ENCODE data around the gene C6orf89.

The C6orf89 gene

DNA sequence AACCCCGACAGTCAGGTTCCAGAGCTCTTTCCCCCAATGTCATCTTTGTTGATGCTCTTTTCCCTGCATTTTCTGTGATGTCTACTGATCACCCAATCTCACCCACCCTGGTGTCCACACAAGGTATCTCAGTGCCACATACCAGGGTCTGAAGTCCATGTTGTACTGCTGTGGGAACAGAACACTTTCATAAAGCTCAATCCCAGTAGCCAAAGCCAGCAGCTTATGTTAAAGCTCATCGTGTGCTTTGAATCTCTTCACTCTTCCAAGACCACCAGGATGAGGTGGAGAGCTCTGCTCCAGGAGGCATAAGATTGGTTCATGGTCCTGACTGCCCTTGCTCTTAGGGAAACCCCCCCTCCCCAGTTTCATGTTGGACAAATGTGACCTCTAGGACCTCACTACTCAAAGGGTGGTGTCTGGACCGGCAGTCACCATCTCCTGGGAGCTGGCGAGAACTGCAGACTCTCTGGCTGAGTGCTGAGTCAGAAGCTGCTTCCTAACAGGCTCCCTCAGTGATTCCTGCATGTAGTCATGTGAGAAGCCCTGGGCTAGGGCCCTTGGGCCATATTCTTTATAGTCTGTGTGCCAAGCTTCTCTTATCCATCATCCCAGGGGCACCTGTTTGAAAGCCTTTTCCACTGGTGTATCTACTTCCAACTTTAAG, 33.1 kb upstream of the C6orf89 start:
- DNase-seq: no peak

DNA sequence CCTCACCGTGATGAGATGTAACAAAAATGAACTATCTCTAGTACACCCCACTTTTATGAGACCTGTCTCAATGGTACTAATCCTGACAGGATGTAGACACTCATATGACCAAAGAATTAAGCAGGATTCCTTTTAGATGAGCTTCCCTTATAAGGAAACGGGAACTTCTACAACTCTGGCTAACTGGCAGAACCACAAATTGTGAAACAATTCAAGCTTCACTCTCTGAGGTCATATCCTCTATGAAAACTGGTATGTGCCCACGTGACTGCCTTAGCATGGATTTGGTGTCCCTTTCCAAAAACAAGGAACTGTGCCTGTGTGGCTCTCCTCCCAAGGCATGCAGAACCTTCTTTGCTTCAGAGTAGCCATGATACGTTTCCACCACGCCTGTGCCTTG, 32.4 kb upstream of the C6orf89 start:
- DNase-seq: peak; percentile 4

DNA sequence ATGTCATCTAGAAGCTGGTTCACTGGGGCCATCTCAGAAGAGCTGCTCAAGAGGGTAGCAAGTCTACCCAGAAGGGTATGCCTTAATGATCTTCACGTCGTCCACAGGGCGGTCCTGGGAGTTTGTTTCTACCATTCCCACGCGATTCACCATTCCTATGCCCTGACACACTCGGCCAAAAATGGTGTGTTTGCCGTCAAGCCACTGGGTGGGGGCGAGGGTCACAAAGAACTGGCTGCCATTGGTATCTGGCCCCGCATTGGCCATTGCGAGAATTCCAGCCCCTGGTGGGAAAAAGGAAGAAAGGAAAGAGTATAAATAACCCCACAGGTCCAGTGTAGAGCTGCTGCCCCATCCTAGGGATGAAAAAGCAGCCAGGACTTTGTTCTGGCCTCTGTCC, 30.0 kb upstream of the C6orf89 start:
- no peak for DNase-seq

DNA sequence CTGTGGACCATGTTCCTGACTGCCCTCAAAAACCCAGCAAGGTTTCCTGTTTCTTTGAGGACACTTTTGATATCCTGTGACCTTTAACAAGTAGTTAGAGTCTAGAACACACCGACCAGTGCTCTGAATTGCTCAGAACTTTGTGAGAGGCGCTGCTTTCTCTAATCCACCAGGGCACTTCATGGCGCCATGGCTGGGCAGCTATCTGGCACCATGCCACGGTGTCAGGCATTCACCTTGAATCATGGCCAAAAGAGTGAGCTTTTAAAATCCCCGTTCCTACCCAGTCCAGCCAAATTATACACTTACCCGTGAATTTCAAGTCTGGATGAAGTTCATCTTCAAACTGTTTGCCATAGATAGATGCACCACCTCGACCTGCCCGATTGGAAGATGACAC, 29.5 kb upstream of the C6orf89 start:
- no peak for DNase-seq

DNA sequence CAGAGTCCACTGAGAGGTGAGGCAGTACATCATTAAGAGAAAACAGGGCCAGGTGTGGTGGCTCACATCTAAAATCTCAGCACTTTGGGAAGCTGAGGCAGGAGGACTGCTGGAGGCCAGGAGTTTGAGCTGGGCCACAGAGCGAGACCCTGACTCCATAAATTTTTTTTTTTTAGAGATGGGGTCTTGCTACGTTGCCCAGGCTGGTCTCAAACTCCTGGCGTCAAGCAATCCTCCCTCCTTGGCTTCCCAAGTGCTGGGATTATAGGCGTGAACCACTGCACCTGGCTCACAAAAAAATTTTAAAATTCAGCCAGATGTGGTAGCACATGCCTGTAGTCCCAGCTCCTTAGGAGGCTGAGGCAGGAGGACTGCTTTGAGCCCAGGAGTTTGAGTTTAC, 28.4 kb upstream of the C6orf89 start:
- no peak for DNase-seq

DNA sequence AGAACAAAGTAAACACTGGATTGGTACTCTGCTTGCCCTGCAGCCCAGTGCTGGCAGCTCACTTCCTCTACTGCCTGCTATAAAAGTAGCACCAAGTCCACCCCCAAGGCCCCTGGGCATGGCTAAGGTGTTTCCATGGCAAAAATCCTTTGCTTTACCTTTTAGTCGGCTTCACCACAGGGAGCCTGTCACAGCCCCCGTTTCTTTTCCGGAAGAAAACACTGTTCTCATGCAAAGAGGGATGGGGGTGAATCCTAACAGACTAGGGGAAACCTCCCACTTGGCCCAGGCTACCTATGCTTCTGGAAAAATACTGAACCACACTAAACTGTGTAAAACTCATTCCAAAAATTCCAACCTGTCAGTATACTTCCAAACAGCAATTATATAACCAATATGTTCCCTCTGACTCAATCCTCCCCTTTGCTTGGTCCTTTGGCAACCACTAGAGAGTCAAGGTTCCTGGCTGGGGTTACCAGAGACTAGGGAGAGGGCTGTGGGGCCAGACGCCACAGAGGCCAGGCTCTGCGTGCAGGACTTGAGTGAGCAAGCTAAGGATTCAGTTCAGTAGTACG, 27.3 kb upstream of the C6orf89 start:
- DNase-seq: no peak

DNA sequence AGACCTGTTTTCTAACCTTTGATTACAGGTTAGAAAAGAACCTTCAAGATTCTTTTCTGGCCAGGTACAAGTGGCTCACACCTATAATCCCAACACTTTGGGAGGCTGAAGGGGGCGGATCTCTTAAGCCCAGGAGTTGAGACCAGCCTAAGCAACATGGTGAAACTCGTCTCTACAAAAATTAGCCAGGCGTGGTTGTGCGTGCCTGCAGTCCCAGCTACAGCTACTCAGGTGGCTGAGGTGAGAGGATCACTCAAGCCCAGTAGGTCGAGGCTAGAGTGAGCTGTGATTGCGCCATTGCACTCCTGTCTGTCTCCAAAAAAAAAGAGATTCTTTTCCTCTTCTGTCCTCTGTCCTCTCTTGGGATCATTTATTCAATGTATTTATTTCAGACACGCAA, 25.6 kb upstream of the C6orf89 start:
- no peak for DNase-seq

DNA sequence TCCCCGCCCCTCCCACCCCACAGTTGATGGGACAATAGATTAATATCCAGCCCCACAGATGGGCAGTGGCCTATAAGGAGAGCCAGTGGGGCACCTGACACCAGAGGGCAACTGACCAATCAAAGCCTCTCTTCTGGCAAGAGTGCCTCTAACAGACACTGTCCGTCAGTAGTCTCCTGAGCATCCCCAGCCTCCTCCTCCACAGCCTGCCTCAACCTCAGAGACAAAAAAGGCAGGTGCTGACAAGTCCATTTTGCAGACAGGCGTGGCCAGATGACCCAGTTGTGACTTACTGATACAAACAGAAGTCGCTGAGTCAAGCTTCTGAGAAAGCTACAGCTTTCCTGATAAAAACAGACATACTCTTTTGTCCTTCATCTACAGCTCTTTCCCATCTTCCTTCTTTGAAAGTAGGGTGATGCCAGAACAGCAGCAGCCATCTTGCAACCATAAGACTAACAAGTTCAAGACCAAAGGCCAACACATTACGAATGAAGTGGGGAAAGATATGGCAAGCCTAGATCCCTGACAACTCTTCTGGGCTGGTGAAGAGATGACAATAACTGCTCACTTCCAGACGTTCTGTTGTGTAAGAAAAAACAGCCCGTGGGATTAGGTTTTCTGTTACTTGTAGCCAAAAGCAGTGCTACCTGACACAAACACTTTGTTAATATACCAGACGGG, 23.4 kb upstream of the C6orf89 start:
- DNase-seq: no peak

DNA sequence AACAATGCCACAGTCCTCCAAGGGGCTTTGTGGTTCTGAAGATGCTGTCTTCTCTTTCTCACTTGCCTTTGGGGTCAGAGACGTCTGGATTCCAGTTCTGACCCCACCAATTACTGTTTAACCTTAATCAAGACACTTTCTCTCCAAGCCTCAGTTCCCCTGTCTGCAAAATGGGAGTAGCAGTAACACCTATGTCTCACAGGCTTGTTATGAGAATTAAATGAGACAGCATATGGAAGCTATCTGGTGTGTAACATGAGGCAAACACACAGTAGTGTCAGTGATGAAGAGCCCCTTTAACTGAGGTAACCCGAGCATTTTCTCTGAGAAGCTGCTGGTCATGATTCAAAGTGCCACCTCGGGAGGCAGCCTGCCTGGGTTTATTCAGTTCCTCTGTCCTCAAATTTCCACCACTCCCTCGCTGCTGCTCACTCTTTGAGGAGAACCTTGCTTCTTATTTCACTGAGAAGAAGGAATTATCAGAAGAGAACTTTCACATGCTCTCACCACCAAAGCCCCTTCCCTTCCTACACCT, 22.8 kb upstream of the C6orf89 start:
- DNase-seq: no peak

DNA sequence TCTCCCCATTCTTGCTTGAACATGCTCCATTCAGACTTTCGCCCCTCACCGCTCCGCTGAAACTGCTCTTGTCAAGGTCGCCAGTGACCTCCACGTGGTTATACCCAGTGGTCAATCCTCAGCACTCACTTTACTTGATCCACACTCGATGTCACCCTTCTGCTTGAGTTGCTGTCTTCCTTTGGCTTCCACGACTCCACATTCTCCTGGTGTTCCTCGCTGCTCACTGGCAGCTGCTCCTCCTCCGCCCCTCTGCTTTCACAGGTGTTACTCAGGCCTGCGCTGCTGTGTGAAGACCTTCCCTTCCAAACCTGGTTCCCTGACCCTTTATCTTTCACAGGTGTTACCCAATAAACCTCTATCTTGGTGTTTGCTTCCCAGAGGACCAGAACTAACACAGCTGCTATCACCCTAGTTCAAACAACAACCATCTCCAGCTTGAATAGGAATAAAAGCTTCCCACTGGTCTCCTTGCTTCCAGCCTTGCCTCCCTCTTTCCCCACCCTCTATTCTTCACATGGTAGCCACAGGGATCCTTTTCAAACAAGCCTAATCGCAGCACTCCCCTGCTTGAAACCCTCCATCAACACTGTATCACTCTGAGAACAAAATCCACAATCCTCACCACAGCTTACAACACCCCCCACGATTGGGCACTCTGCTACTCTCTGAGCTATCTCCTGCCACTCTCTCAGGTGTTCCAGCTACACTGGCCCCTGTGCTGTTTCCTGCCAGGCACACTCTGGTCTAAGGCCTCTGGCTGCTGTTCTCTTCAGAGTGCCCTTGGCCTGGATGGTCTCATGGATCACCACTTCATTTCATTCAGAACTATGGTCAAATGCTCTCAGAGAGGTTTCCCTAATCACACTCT, 21.8 kb upstream of the C6orf89 start:
- no peak for DNase-seq

DNA sequence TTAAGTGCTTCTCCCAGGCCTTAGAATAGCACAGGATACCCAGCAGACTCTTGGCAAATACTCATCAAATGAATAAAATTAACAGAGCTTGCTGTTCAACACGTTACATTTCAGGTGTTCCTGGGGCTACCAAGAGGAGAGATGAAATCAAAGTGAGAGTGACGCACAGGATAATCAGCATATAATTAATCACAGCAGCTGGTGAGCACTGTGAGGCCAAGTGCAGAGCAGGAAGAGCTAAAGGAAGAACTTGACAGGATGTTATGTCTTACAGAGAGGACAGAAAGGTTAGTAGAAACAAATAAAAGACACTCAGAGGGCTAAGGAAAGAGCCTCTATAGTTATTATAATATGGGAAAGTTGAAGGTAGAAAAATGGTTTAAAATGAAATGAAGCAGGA, 19.9 kb upstream of the C6orf89 start:
- peak; percentile 20 for DNase-seq

DNA sequence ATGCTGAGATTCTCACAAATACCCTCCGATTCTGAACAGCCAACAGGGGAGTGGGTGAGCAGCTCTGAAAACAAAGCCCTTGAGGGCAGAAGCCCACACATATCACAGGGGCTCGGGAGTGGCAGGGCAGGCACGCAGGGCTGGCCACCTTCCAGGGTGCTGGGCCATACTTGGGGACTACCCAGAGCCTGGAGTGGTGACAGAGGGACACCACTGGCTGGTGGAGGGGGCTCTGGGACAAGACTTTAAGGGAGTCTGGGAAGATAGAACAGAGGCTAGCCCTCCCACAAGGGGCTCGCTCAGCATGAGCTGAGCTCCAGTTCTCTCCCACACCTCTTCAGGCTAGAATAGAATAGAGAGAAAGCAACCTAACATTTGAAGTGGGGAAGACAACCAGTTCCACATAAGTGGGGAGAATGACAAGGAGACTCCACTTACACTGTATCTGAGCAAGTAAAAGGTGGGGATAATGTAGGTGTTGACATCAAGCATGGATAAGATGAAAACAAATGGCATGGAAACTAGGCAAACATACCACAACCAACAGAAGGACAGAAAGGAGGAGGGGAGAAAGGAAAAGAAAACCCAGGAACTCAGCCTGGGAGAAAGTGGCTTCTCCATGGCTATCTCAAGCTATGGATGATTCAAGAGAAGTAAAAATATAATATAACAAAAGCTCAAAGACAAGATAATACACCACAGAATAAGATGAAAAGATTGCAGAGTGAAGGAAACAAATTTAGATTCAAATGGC, 18.1 kb upstream of the C6orf89 start:
- DNase-seq: no peak

DNA sequence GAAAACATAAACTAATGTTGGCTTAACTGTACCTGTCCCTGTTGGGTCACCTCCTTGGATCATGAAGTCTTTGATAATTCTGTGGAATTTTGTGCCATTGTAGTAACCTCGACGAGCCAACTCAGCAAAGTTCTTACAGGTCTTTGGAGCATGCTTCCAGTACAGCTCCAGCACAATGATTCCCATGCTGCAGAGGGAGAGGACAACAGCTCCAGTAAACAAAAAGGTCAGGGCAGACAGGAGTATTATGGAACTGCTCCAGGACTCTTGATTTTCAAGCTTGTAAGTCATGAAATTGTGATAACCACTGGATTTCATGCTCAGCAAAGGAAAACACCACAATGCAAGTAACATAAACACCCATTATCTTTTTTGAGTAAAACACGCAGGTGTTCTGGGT, 14.1 kb upstream of the C6orf89 start:
- no peak for DNase-seq

DNA sequence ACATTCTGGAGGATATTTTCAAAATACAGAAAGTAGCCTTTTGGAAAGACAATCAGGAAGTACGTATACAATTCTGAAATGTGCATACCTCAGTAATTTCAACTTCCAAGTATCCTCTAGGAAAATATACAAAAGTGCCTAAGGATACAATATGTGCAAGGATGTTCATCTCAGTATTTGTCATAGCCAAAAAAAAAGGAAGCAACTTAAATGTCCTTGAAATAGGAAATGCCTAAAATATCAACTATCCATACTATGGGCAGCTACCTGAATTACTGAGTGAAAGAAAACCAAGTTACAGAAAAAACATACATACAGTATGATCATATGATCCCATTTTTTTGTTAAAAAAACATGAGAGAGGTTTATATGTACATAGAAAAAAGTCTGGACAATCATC, 12.6 kb upstream of the C6orf89 start:
- DNase-seq: no peak

DNA sequence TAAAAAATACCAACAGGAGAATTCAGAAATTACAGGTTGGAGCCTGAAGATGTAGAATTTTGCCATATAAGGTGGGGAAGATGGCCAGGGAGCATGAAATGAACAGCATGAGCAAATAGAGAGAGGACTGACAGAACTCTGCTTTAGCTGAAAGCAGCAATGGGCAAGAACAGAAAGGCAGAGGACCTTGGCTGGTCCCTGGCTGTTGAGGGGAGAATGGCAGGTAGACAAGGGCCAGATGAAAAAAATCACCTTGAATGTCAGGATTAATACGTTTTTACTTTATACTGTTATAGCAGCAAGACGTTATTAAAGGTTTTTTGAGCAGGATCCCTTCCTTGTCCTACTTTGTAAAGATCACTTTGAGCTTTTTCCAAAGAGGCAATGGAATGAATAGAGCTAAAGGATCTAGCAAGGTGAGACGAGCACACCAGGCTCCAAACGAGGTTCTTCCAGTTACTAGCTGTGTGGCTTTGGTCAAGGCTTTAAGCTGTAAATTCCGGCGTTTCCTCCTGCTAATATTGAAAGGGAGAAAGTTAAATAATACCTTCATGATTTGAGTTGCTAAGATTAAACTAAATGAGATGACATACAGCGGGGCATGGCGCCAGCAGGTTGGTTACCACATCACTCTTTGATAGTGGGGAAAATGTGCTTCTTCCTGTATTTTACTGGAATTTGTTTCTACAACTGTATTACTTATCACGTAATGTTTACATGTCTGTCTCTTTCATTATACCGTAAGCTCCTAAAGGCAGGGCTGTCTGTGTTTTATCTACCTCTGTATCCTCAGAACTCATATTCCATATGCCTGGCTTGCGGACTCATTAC, 11.9 kb upstream of the C6orf89 start:
- no peak for DNase-seq

DNA sequence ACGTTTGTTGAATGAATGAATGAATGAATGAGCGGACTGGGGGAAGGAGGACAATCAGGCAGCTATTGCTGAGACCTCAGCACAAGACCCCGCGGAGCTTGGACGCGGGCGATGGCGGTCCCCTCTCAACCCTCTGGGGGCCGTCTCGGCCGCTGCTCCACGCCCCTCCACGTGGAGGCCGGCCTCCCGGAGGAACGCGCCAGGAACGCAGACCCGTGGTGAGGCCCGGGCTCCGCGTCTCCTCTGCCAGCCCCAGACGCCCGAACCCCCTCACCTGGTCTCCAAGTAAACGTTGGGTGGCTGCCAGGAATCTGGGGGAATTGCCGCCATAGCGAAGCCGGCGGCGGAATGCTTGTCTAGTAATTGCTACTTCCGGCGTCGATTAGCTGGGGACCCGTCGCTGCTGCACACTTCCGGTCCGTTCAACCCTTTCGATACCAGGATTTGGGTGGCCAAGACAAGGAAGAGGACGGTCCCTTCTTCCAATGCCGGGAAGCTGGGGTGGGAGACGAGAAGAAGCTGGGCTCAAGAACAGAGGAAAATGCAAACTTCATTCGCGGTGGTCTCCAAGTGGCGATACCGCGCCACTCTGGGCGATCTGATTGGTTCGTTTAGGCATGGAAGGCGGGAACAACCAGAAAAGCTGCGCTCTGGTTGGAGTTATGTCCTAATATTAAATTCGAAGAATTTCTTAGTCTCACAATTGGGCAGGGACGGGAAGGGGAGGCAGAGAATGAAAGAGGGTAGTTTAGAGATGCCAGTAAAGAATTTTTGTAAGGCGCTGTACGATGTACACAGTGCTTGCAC, 11.1 kb upstream of the C6orf89 start, which contains the start of gene PPIL1:
PPIL1 (minus strand) TSS at position 361 of the 807 bp plus-strand sequence; CDS start at position 330, 31 bp downstream.
- DNase-seq: peak; percentile 87

DNA sequence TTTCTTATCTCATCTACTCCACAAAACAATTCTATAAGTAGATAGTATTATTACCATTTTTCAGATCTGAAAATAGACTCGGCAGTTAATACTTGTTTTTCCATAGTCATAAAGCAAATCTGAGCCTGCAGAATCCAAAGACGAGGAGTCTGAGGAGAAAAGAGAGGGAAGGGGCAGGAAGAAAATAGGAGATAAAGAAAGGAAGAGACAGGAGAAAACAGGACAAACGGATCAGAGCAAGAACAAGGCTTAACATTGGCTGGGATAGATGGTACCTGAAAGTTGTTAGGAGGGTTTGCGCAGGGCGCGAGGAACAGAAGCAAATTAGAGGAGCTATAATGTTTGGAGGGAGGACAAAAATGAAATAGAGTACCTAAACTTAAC, 10.5 kb upstream of the C6orf89 start:
- no peak for DNase-seq

DNA sequence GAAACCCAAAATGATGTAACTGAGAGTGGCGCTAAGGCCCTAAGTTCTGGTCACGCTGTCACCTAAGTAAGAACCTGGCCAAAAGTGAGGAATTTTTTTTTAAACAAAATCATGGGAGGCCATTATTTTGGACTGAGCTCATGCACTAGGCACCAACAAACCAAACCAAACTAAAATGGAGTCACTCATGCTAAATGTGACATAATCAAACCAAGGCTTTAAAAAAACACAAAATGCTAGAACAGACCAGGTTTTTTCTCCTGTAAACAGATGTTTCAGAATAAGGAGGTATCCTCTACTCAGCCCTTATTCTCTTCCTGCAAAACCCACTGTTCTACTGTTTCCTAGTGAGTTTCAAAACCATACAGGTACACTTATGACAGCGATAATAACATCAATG, 1.1 kb upstream of the C6orf89 start:
- no peak for DNase-seq

DNA sequence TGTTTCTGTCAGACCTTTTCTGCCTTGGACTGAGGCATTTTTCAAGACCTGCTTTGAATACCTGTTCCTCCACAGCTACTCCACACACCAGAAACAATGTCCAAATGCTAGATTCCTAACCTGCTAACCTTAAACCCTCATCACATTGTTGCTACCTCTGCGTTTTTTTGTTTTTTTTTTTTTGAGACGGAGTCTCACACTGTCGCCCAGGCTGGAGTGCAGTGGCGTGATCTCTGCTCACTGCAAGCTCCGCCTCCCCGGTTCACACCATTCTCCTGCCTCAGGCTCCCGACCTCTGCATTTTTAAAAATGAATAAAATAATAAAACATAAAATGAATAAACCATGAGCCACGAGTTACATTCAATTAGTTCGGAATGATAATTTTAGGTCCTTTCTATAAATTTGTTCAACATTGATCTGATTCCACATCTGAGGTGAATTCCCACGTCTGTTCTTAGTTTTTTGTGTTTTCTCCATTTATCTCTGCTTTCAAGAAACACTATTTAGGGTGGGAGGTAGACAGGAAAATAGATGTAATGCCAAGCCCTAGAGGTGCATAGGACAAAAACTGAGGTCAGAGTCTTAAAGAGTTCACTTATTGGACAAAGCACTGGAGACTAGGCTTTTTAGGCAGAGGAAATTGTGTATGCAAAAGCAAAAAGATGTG, 1.3 kb downstream of the C6orf89 start:
- DNase-seq: no peak

DNA sequence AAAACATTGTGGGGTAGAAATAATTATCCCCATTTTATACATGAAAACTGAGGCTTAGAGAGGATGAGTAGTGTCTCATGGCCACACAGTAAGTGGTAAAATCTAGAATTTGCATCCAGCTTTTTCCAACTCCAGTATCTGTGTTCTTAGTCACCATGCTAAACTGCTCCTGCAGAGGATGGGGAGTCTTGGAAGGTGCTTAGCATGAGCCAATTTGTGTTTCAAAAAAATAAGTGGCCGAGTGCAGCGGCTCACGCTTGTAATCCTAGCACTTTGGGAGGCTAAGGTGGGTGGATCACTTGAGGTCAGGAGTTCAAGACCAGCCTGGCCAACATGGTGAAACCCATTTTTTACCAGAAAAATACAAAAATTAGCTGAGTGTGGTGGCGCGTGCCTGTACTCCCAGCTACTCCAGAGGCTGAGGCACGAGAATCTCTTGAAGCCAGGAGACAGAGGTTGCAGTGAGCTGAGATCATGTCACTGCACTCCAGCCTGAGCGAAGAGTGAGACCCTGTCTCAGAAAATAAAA, 2.4 kb downstream of the C6orf89 start:
- DNase-seq: no peak

Data from CD4-positive, alpha-beta T cell treated with Interleukin-4 for 4 hours (primary cell).